NCI-H526 treated with DMSO at 0.1 percent for 48 hours (cell line): ENCODE results near the gene DLEC1.

ENCODE experiments used
- DNase-seq: peaks from one replicate; lab custom pipeline; 2025; lab: John Stamatoyannopoulos, UW

Gene DLEC1

DNA sequence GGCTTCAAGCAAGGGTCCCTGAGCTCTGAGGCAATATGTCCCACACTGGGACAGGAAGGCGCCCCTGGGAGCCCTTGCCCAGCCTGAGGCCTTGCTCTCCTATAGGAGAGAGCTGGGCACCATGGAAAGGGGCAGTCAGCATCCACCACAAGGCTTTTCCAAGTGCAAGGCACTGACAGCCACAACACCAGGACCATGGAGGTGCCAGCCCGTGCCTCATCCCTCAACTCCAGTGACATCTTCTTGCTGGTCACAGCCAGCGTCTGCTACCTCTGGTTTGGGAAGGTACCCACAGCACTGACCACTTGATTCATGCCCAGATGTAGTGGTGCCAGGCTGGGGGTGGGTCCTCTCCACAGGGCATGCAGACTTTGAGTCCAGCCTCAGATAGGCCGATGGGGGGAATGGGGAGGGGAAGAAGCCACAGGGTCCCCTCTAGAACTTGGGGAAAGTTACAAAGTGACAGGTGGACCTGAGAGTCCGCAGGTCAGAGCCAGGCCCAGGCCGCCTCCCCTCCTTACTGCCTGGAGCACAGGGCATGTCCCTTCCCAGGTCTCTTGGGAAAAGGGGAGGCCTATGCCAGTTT, 36.6 kb upstream of the DLEC1 start:
- DNase-seq: no peak

DNA sequence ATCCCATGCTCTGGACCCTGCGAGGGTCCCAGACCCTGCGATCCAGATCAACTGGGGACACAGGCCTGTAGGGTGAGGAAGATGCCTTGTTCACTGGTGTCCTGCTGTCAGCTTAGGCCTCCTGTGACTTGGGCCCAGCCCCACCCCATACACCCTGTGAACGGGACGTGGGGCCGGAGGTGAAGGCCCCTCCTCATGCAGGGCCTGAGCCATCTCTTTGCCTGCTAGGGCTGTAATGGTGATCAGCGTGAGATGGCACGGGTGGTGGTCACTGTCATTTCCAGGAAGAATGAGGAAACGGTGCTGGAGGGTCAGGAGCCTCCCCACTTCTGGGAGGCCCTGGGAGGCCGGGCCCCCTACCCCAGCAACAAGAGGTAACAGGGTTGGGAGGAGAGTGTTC, 36.1 kb upstream of the DLEC1 start:
- DNase-seq: no peak

DNA sequence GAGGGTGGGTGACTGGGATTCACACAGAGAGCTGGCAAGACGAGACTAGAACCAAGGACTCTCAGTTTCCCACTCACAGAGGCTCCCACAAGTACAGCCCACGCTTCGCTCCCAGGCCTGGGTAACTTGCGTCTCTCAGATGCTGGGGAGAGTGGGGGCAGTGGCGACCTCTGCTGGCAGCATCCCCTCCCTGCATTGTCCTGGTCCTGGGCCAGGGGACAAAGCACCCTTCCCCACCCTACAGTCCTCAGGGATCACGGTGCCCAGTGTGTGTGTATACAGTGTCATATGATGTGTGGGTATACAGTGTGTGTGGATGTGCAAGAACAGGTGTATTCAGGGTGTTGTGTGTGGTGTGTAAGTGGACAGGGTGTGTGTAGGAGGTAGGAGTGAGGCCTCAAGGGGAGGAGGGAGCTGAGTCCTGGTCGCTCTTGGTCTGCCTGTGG, 35.6 kb upstream of the DLEC1 start:
- DNase-seq: peak; percentile 10

- DNase-seq: no peak
These were observed 35.1 kb upstream of the DLEC1 start for GRCh38 chr3:38003817-38004414.

DNA sequence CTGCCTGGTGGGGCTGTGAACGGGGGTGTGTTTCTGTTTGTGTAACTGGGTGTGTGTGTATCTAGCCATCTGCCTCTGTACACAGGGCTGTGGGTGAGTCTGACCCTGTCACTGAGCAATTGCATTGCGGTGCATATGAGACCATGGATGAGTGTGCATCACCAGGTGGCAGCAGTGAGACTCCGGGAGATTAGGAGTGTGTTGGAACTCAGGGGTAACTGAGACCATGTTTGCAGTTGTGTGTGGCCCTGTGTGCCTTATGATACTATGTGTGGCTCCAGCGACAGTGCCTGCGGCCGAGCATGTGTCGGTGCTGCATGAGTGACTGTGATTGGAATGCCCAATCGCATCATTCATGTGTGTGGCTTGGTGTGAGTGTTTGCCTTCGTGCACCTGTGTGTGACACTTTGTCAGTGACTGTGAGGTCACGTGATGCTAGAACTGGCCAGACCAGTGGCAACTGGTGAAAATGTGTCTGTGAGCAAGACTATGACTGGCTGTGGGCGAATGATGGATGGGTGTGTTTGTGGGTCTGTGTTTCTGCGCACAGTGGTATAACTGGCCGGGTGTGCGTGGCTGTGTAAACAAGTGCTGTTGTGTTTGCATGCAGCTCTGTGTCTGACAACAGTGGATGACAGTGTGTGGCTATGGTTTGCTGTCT, 34.5 kb upstream of the DLEC1 start:
- DNase-seq: peak; percentile 69

DNA sequence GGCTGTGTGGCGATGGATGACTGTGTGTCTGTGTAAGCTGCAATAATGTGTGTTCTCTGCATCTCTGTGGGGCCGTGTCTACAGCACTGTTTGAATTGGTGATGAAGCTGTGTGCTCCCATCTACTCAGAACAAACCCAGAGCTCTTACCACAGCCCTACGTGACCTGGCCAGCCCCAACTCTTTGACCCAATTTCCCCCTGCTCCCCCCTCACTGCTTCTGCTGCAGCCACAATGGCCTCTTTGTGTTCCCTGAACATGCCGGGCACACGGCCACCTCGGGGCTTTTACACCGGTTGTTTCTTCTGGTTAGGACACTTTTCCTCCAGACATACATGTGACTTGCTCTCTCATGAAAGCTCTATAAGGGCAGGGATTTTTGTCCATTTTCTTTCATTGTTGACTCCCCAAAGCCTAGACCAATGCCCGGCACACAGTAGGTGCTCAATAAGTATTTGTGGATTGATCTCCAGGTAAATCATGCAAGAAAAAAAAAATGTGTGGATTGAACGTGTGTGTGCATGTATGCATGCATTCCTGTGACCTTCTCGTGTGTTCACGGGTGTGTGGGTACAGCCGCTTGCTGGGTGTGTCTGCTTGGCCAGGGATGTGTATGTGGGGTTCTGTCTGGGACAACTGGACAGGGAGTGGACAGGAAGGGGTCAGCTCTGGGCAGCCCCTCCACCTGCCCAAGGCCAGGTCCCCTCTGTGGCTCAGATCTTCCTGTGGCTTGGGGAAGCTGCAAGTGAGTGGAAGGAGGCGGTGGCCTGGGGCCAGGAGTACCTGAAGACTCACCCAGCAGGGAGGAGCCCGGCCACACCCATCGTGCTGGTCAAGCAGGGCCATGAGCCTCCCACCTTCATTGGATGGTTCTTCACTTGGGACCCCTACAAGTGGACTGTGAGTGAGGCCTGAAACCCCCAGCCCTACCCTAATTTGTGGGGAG, 33.7 kb upstream of the DLEC1 start:
- DNase-seq: no peak

DNA sequence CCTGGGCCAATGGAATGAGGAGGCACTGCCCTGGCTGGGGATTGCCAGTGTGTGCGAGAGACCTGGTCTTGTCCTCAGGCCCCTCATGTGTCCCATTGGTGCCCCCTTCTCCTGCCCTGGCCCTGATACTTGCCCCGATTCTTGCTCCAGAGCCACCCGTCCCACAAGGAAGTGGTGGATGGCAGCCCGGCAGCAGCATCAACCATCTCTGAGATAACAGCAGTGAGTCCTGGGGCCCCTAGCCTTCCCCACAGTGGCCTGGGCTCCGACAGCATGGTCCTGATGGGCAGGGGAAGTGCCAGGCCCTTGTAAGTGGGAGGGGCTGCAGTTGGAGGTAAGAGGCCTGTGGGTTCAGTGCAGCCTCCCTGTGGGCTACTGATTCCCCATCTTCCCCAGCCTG, 33.0 kb upstream of the DLEC1 start:
- no peak for DNase-seq

- DNase-seq: no peak
These were observed 32.5 kb upstream of the DLEC1 start for GRCh38 chr3:38006445-38006995.

- no peak for DNase-seq
These were observed 31.3 kb upstream of the DLEC1 start for GRCh38 chr3:38007754-38008090.

DNA sequence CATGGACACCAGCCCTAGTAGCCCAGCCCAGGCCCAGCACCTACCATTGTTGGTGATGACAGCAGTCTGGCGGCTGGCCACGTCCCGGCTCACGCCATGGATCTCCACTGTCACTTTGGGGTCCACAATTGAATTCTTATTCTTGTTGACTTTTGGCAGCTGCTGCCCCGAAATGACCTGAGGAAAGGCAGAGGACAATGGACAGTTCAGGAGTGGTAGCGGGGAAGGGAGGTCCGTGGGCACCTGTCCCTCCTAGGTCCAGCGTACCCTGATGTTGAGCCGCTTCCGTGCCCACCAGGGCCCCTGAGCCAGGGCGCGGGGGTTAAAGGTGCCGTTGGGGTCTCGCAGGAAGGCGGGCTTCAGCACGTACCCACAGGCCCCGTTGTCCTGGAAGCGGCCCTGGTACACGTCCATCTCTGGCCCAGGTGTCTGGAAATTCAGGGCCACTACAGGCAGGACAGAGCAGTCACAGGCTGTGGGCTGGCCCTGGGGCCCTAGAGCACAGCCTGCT, 30.8 kb upstream of the DLEC1 start:
- DNase-seq: no peak

- DNase-seq: no peak
These were observed 29.9 kb upstream of the DLEC1 start for GRCh38 chr3:38008971-38009580.

DNA sequence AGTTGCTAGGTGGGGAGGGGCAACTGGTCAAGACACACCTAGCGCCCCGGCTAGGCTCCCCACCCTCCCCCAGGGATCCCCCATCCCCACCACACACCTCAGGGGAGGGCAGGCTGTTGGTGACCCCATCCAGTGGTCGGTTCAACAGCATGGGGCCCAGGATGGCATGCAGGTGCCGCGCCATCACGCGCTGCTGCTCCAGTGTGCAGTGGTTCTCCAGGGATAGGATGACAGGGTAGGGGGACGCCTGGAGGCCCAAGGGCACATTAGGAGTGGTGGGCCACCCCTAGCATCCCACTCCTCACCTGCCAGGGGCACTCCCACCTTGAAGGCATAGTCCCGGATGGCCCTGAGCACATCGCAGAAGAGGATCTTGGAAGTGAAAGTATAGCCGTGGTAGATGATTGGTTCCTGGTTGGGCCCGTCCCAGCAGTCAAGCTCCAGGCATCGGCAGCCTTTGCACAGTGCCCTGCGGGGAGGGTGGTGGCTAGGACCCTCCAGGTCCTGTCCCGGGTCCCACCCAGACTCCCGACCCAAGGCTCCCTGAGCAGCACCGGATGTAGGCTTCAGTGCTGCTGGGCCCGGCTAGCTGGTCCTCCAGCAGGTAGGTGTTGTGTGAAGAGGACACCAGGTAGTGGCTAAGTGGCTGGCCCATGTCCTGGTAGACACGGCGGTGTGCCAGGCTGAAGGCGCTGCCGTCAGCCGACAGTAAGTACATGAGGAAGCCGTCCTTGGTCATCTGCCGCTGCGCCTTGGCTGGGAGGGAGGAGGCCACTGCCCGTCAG, 29.0 kb upstream of the DLEC1 start:
- DNase-seq: no peak

- DNase-seq: no peak
These were observed 27.9 kb upstream of the DLEC1 start for GRCh38 chr3:38011111-38011510.

- DNase-seq: no peak
These were observed 23.5 kb upstream of the DLEC1 start for GRCh38 chr3:38015485-38015884.

DNA sequence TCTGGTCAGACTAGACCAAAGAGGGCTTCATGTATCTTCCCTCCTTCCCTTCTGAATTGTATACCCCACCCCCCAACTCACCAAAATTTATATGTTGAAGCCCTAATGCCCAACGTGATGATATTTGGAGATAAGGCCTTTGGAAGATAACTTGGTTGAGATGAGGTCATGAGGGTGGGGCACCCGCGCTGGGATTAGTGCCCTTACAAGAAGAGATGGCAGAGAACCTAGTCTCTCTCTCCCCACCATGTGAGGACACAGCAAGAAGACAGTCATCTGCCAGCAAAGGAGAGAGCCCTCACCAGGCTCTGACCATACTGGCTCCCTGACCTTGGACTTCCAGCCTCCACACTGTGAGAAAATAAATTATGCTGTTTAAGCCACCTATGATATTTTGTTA, 23.0 kb upstream of the DLEC1 start:
- DNase-seq: no peak

- DNase-seq: no peak
These were observed 22.6 kb upstream of the DLEC1 start for GRCh38 chr3:38016410-38016809.

DNA sequence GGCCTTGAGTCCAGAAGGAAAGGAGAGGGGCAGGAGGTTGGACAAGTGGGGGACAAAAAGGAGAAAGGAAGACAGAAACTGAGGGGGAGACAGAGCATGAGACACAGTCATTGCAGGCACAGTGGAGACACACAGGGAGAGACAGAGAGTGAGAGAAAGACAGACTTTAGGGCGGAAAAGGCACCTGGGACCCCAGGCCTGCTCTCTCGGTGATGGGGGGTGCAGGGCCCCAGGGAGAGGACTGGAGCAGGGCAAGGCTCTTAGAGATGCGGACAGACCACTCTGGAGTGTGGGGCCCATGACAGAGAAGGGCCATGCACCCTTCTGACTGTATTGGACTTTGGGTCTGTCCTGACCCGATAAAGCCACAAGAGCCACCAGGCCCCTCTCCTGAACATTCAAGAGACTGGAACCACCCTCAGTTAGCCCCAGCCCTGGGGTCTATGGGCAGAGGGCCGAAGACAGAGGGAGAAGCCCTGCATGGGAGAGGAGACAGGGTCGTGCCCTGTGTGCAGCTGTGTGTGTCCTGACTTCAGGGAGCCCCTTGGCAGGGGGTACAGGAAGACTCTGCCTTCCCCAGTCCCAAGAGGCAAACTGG, 22.1 kb upstream of the DLEC1 start:
- DNase-seq: no peak

DNA sequence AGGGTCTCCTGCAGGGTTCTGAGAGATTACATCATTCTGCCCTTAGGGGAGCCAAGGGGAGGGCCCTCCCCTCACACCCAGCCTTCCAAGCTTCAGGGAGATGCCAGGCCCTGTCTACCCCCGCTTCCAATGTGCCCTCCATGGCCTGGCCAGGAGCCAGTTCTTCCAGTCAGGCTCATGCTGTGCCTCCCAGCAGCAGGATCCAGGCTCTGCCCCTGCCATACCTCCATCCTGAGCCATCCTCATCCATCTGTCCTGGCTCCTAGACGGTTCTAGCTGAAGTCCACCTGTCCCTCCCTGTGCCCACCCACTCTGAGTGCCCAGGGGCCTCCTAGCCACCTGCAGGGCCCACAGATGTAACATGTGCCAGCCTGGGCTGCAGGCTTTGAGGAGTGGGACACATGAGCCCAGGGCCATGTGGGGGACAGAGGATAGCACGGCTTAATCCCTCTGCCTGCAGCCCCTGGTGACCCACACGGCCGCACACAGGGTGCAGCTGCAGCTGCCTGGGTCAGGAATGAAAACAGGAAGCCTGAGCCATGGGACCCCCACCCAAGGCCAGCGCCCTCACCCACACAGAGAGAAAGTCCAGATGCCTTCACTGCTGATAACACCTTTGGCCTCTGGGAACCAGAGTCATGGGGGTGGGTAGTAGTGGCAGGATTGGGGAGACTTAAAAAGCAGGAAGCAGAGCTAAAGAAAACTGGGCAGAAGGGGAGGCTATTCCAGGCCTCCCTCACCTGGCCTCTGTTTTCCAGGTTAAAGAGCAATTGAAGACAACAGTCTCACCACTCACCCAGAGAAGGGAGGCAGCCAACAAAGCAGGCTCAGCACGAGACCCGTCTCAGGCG, 21.3 kb upstream of the DLEC1 start:
- no peak for DNase-seq
